ENCODE results near the gene PAK5. TPM values are rescaled to one million over a fixed set of nuclear protein-coding genes. Genes with fewer than 3 reads are reported as not detected.

PAK5 gene
- total RNA-seq, 1 donor from 2014 or later = 0.21 TPM

GRCh38 chr20:9686866-9687265, 152.0 kb downstream of the PAK5 start:
- intact Hi-C loops (cut with DNase I) = no loop called here
- H3K4me1 ChIP-seq = no peaks in the 10 kb centered on the region
- no peak overlapping the region for H3K4me3 ChIP-seq
- TF ChIP-seq CTCF (IDR thresholded peaks at IDR 0.05) = no peak
- ATAC-seq (peak in 1 of 2 donors; percentile 19), DNase-seq (no peak)
- no peaks in the 10 kb centered on the region for H3K9me3 ChIP-seq
- H3K27ac ChIP-seq = no peak overlapping the region
- no peaks in the 10 kb centered on the region for H3K36me3 ChIP-seq
- H3K27me3 ChIP-seq (ENCODE audit: low read depth) = no peaks in the 10 kb centered on the region

GRCh38 chr20:9686455-9686854, 152.4 kb downstream of the PAK5 start:
- no peaks in the 10 kb centered on the region for H3K9me3 ChIP-seq
- no peaks in the 10 kb centered on the region for H3K36me3 ChIP-seq
- H3K27ac ChIP-seq = no peak overlapping the region
- intact Hi-C loops (cut with DNase I) = no loop called here
- H3K27me3 ChIP-seq (ENCODE audit: low read depth) = no peaks in the 10 kb centered on the region
- no peaks in the 10 kb centered on the region for H3K4me1 ChIP-seq
- DNase-seq (no peak), ATAC-seq (no peak)
- H3K4me3 ChIP-seq = no peak overlapping the region
- no peak for TF ChIP-seq CTCF (IDR thresholded peaks at IDR 0.05)

- no peak for ATAC-seq
Observed at GRCh38 chr20:9686001-9686400, 152.9 kb downstream of the PAK5 start.

DNA sequence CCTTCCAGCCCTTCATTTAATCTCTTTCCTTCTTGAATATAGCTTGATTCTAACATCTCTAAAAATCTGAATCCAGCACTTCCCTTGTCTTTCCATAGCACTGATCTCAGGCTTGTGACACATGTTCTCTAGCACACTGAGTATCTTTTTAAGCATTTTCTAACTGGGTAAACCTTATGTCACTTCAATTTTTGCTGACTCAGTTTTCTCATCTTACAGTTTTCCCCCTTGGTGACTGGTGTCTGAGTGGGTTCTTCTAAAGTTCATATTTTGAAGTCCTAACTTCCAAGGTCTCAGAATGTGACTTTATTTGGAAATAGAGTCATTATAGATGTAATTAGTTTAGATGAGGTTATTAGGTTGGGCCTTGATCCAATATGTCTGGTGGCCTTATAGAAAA, 153.9 kb downstream of the PAK5 start:
- Histone ChIP-seq H3K9me3 (no peaks in the 10 kb centered on the region), H3K4me3 (no peak overlapping the region), H3K27ac (no peak overlapping the region), H3K4me1 (no peaks in the 10 kb centered on the region), H3K36me3 (no peaks in the 10 kb centered on the region), H3K27me3 (ENCODE audit: low read depth) (no peaks in the 10 kb centered on the region)
- DNase-seq (no peak), ATAC-seq (no peak)
- no peak for TF ChIP-seq CTCF (IDR thresholded peaks at IDR 0.05)
- intact Hi-C loops (cut with DNase I) = no loop called here

More at GRCh38 chr20:9686001-9686400, 152.9 kb downstream of the PAK5 start:
- no peak overlapping the region for H3K4me3 ChIP-seq
- no peaks in the 10 kb centered on the region for H3K27me3 ChIP-seq (ENCODE audit: low read depth)
- H3K36me3 ChIP-seq = no peaks in the 10 kb centered on the region
- H3K9me3 ChIP-seq = no peaks in the 10 kb centered on the region
- no peak for TF ChIP-seq CTCF (IDR thresholded peaks at IDR 0.05)
- no peak overlapping the region for H3K27ac ChIP-seq
- DNase-seq = no peak
- H3K4me1 ChIP-seq = no peaks in the 10 kb centered on the region
- intact Hi-C loops (cut with DNase I) = no loop called here

DNA sequence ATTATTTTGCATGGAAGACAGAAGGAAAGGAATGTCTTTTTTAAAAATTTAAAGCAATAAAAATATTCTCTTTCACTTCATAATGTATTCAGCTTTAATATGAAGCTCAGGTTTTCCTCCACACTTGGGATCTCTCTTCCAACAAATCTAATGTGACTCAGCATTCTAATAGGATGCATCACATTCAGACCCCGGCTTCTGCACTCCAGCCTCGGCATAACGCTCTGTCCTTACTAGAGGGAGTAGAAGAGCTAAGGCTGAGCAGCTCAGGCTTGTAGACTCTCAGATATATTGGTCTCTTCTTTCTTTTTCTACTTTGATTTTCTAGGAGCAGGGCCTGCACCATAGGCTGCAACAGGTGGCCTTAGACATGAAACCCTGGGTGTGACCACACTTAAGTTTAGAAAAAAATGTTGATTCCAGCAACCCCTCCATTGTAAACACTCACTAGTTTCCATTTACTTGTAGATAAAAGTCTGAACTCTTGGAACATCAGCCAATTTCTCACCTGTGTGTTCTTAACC, 161.7 kb downstream of the PAK5 start:
- Histone ChIP-seq H3K27me3 (ENCODE audit: low read depth) (no peaks in the 10 kb centered on the region), H3K36me3 (no peaks in the 10 kb centered on the region), H3K9me3 (no peaks in the 10 kb centered on the region), H3K4me1 (no peaks in the 10 kb centered on the region), H3K4me3 (no peak overlapping the region), H3K27ac (no peak overlapping the region)
- DNase-seq (no peak), ATAC-seq (no peak)
- no peak for TF ChIP-seq CTCF (IDR thresholded peaks at IDR 0.05)
- intact Hi-C loops (cut with DNase I) = no loop called here

GRCh38 chr20:9672981-9673380, 165.9 kb downstream of the PAK5 start:
- H3K36me3 ChIP-seq = no peaks in the 10 kb centered on the region
- no peak overlapping the region for H3K4me3 ChIP-seq
- no peak for ATAC-seq
- TF ChIP-seq CTCF (IDR thresholded peaks at IDR 0.05) = no peak
- DNase-seq = no peak
- H3K27me3 ChIP-seq (ENCODE audit: low read depth) = no peaks in the 10 kb centered on the region
- no peaks in the 10 kb centered on the region for H3K9me3 ChIP-seq
- intact Hi-C loops (cut with DNase I) = no loop called here
- no peak overlapping the region for H3K27ac ChIP-seq
- no peaks in the 10 kb centered on the region for H3K4me1 ChIP-seq

Measured in lower lobe of right lung (tissue), 2 donors.